Trophoblast cell (in vitro differentiated cells and primary cell): ENCODE measurements around the gene SEC23B.
A peak's percentile ranks its signal among the peaks of the same experiment; 100 is the strongest.
"Not testable (repeated sequence)": the region's sequence is repeated elsewhere in the genome, so short reads cannot be mapped to it uniquely, and the experiment has no call there.

Source experiments
- DNase-seq, 2 donors: peaks; one replicate each; pipeline ENCODE4 v3.0.0-alpha.2; 2016
- H2AFZ ChIP-seq: 2 replicates; pipeline ENCODE4 v1.6.1; 2013; ENCODE audit warnings: low read length, moderate library complexity, mild to moderate bottlenecking; ENCODE audit not compliant: insufficient read depth, poor library complexity
- H2AK5ac ChIP-seq: 2 replicates; pipeline ENCODE4 v1.6.1; 2013; ENCODE audit warnings: mild to moderate bottlenecking, low read length
- H2BK120ac ChIP-seq: 2 replicates; pipeline ENCODE4 v1.6.1; 2013; ENCODE audit warnings: low read length, mild to moderate bottlenecking, moderate library complexity; ENCODE audit not compliant: insufficient read depth, poor library complexity
- H2BK12ac ChIP-seq: 2 replicates; pipeline ENCODE4 v1.6.1; 2013; ENCODE audit warnings: mild to moderate bottlenecking, low read length, moderate library complexity
- H2BK5ac ChIP-seq: 2 replicates; pipeline ENCODE4 v1.6.1; 2013; ENCODE audit warnings: low read length, low read depth, moderate library complexity, mild to moderate bottlenecking; ENCODE audit not compliant: poor library complexity
- H3K14ac ChIP-seq: 2 replicates; pipeline ENCODE4 v1.6.1; 2013; ENCODE audit warnings: mild to moderate bottlenecking, low read length
- H3K18ac ChIP-seq: 2 replicates; pipeline ENCODE4 v1.6.1; 2013; ENCODE audit warnings: mild to moderate bottlenecking, low read length
- H3K23ac ChIP-seq: 2 replicates; pipeline ENCODE4 v1.6.1; 2013; ENCODE audit warnings: low read length
- H3K27ac ChIP-seq: 2 replicates; pipeline ENCODE4 v1.5.1; 2013; ENCODE audit warnings: low read depth, mild to moderate bottlenecking, inconsistent platforms, low read length, moderate library complexity
- H3K27me3 ChIP-seq: 2 replicates; pipeline ENCODE4 v1.6.1; 2013; ENCODE audit warnings: inconsistent platforms, mild to moderate bottlenecking, low read length, moderate library complexity; ENCODE audit not compliant: insufficient read depth
- H3K36me3 ChIP-seq, 2 experiments: 1 replicate in 1 of 2; 2 replicates in 1 of 2; pipeline ENCODE4 v1.6.1; 2013; ENCODE audit warnings: low read length in 2 of 2, mild to moderate bottlenecking in 2 of 2, moderate library complexity in 1 of 2; ENCODE audit not compliant: insufficient read depth in 2 of 2, control insufficient read depth in 1 of 2
- H3K4ac ChIP-seq: 2 replicates; pipeline ENCODE4 v1.6.1; 2013; ENCODE audit warnings: low read depth, mild to moderate bottlenecking, low read length, moderate library complexity
- H3K4me1 ChIP-seq, 2 experiments: 1 replicate in 1 of 2; 2 replicates in 1 of 2; pipeline ENCODE4 v1.6.1; 2013; ENCODE audit warnings: low read length in 2 of 2, mild to moderate bottlenecking in 2 of 2, moderate library complexity in 1 of 2; ENCODE audit not compliant: insufficient read depth in 2 of 2, control insufficient read depth in 1 of 2
- H3K4me2 ChIP-seq: 2 replicates; pipeline ENCODE4 v1.6.1; 2013; ENCODE audit warnings: inconsistent platforms, mild to moderate bottlenecking, low read length, moderate library complexity
- H3K4me3 ChIP-seq: 2 replicates; pipeline ENCODE4 v1.5.1; 2013; ENCODE audit warnings: mild to moderate bottlenecking, low read depth, low read length, inconsistent platforms
- H3K79me1 ChIP-seq: one replicate; pipeline ENCODE4 v1.6.1; 2013; ENCODE audit warnings: low read length
- H3K79me2 ChIP-seq: 2 replicates; pipeline ENCODE4 v1.6.1; 2013; ENCODE audit warnings: low read length, mild to moderate bottlenecking; ENCODE audit not compliant: control insufficient read depth, insufficient read depth, poor library complexity
- H3K9ac ChIP-seq: 2 replicates; pipeline ENCODE4 v1.6.1; 2013; ENCODE audit warnings: mild to moderate bottlenecking, low read length
- H3K9me3 ChIP-seq: 2 replicates; pipeline ENCODE4 v1.6.1; 2013; ENCODE audit warnings: low read depth, mild to moderate bottlenecking, control low read depth, inconsistent platforms, low read length; ENCODE audit not compliant: insufficient read depth
- H4K12ac ChIP-seq: 2 replicates; pipeline ENCODE4 v1.6.1; 2013; ENCODE audit warnings: low read depth, mild to moderate bottlenecking, low read length, moderate library complexity
- H4K8ac ChIP-seq: 2 replicates; pipeline ENCODE4 v1.6.1; 2013; ENCODE audit warnings: low read depth, mild to moderate bottlenecking, low read length, moderate library complexity
- H4K91ac ChIP-seq: one replicate; pipeline ENCODE4 v1.6.1; 2013; ENCODE audit warnings: low read depth, mild to moderate bottlenecking, low read length, moderate library complexity
- WGBS: extraction: QIAGEN DNeasy Blood & Tissue Kit; methylation state at CpG from one replicate; pipeline ENCODE4 v1.1.7; 2013; ENCODE audit warnings: missing lambda C conversion rate; ENCODE audit not compliant: insufficient read length, insufficient coverage; ENCODE audit errors: extremely low coverage; 5-methylcytosine and 5-hydroxymethylcytosine counted together

SEC23B gene

GRCh38 chr20:18496042-18496441, 11.7 kb upstream of the SEC23B start:
- no peak overlapping the region for H2BK5ac ChIP-seq
- no peak overlapping the region for H2BK120ac ChIP-seq
- no CpG with 5 or more reads among the region's 7 CpGs for WGBS

DNA sequence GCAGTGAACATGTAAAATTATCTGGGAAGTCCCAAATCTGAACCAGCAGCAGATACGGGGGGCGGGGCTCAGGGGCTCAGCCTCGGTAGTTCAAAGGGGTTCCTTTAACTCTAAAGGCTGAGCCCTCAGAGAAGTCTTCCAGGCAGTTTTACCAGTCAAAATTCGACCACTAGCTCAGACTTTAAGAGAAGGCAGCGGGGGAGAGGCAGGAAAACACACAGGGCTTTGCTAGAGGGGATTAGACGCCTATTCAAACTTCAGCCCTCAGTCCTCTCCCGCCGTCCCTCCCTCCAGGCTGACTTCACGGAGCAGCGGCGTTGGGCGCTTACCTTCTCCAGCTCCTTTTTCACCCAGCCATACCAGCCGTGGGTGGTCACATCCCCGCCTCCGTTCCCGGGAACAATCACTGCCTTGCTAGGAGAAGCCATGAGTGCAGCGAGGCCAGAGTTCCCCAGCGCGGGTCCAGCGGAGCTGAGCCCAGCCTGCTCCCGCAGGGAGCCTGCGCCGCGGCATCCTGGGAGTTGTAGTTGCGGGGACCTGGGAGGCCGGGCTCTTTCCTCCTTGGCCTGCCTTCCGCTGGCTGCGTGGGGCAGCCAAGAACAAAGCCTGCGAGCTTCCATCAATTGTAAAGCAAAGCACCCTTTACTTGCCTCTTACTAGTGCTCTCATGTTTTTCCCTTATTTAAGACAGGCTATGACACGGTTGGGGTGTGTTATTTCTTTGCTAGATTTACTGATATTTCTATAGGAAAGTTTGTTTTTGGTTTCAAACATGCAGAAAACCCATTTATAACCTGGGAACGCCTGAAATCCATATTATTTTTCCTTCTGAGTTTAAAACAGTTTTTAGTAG, 10.8 kb upstream of the SEC23B start, which contains the start of gene RBBP9:
Gene RBBP9, minus strand, starts transcription at position 486 of the 853 bp plus-strand sequence. Its CDS starts 58 bp downstream, at position 428.
- DNase-seq: peak; percentile 72 to 82
- H3K23ac ChIP-seq: no peak within 1 kb of the TSS
- peak within 1 kb of the TSS; percentile 98 for H3K4me3 ChIP-seq
- no peaks in the 10 kb centered on the region for H3K27me3 ChIP-seq
- peak within 1 kb of the TSS; percentile 89 for H4K8ac ChIP-seq
- no CpG with 5 or more reads among the region's 31 CpGs for WGBS
- peak within 1 kb of the TSS; percentile 52 for H3K14ac ChIP-seq
- H3K18ac ChIP-seq: no peak within 1 kb of the TSS
- peak within 1 kb of the TSS; percentile 11 for H2BK5ac ChIP-seq
- H3K4me1 ChIP-seq: peaks cover 3 to 4% of the 10 kb centered on the region in 2 experiments
- no peaks in the 10 kb centered on the region for H3K9me3 ChIP-seq
- H3K4me2 ChIP-seq: peak within 1 kb of the TSS; percentile 94
- peak within 1 kb of the TSS; percentile 83 for H3K9ac ChIP-seq
- H3K36me3 ChIP-seq: peaks cover 0 to 6% of the 10 kb centered on the region in 2 experiments
- peaks cover 4% of the 10 kb centered on the region for H3K79me1 ChIP-seq
- H2AK5ac ChIP-seq: peak within 1 kb of the TSS; percentile 79
- H2BK12ac ChIP-seq: peak within 1 kb of the TSS; percentile 32
- H3K79me2 ChIP-seq: peaks cover 3% of the 10 kb centered on the region
- peak within 1 kb of the TSS; percentile 6 for H3K27ac ChIP-seq
- H2BK120ac ChIP-seq: peak within 1 kb of the TSS; percentile 13
- H4K91ac ChIP-seq: peak within 1 kb of the TSS; percentile 60
- peak within 1 kb of the TSS; percentile 96 for H4K12ac ChIP-seq
- H3K4ac ChIP-seq: no peak within 1 kb of the TSS
- peak within 1 kb of the TSS; percentile 69 for H2AFZ ChIP-seq

More at GRCh38 chr20:18496042-18496441, 11.7 kb upstream of the SEC23B start:
- H3K79me1 ChIP-seq: peaks cover 4% of the 10 kb centered on the region
- no peak overlapping the region for H3K23ac ChIP-seq
- no peak overlapping the region for H3K9ac ChIP-seq
- no peaks in the 10 kb centered on the region for H3K27me3 ChIP-seq
- H4K12ac ChIP-seq: peak overlapping the region; percentile 12
- no peak overlapping the region for H3K18ac ChIP-seq
- H4K8ac ChIP-seq: no peak overlapping the region
- no peak overlapping the region for H2BK12ac ChIP-seq
- peak overlapping the region; percentile 94 for H3K4me2 ChIP-seq
- no peak for DNase-seq
- peaks cover 3% of the 10 kb centered on the region for H3K79me2 ChIP-seq
- no peak overlapping the region for H3K14ac ChIP-seq
- H3K4ac ChIP-seq: no peak overlapping the region
- H3K36me3 ChIP-seq: peaks cover 0 to 6% of the 10 kb centered on the region in 2 experiments
- no peak overlapping the region for H2AFZ ChIP-seq
- no peak overlapping the region for H3K4me3 ChIP-seq
- H2AK5ac ChIP-seq: peak overlapping the region; percentile 79
- peaks cover 3 to 4% of the 10 kb centered on the region in 2 experiments for H3K4me1 ChIP-seq
- no peak overlapping the region for H4K91ac ChIP-seq
- no peaks in the 10 kb centered on the region for H3K9me3 ChIP-seq
- no peak overlapping the region for H3K27ac ChIP-seq

- no peak overlapping the region for H3K27ac ChIP-seq
- WGBS: no CpG with 5 or more reads among the region's 3 CpGs
- H4K12ac ChIP-seq: no peak overlapping the region
- no peak overlapping the region for H3K4me3 ChIP-seq
- no peak overlapping the region for H2BK12ac ChIP-seq
- peaks cover 3 to 4% of the 10 kb centered on the region in 2 experiments for H3K4me1 ChIP-seq
- no peaks in the 10 kb centered on the region for H3K27me3 ChIP-seq
- peaks cover 0 to 6% of the 10 kb centered on the region in 2 experiments for H3K36me3 ChIP-seq
- peaks cover 4% of the 10 kb centered on the region for H3K79me1 ChIP-seq
- H2AK5ac ChIP-seq: no peak overlapping the region
- no peak overlapping the region for H4K8ac ChIP-seq
- H3K4ac ChIP-seq: no peak overlapping the region
- H2AFZ ChIP-seq: no peak overlapping the region
- H3K14ac ChIP-seq: no peak overlapping the region
- no peak overlapping the region for H3K4me2 ChIP-seq
- no peak for DNase-seq
- H3K9ac ChIP-seq: no peak overlapping the region
- no peak overlapping the region for H3K23ac ChIP-seq
- H4K91ac ChIP-seq: no peak overlapping the region
- no peak overlapping the region for H2BK5ac ChIP-seq
- H2BK120ac ChIP-seq: no peak overlapping the region
- no peak overlapping the region for H3K18ac ChIP-seq
- H3K9me3 ChIP-seq: no peaks in the 10 kb centered on the region
- H3K79me2 ChIP-seq: peaks cover 3% of the 10 kb centered on the region
Measured at GRCh38 chr20:18497603-18498002, 10.1 kb upstream of the SEC23B start.

GRCh38 chr20:18501672-18502071, 6.1 kb upstream of the SEC23B start:
- not testable (repeated sequence) for H3K27me3 ChIP-seq, H3K4ac ChIP-seq, H2BK5ac ChIP-seq, H4K91ac ChIP-seq, H3K79me1 ChIP-seq, H3K4me3 ChIP-seq, H3K4me2 ChIP-seq, H3K14ac ChIP-seq, H2AFZ ChIP-seq, H3K23ac ChIP-seq, H3K27ac ChIP-seq, H3K36me3 ChIP-seq, H3K4me1 ChIP-seq, H3K79me2 ChIP-seq, H2BK120ac ChIP-seq, H4K8ac ChIP-seq, H3K9me3 ChIP-seq, H2BK12ac ChIP-seq, H2AK5ac ChIP-seq, H4K12ac ChIP-seq, DNase-seq, H3K9ac ChIP-seq, H3K18ac ChIP-seq
- WGBS: no CpG with 5 or more reads among the region's 1 CpG
